Measurements from ENCODE around the gene EXOSC10. TPM values are rescaled to one million over a fixed set of nuclear protein-coding genes. Genes with fewer than 3 reads are reported as not detected.
A peak's percentile ranks its signal among the peaks of the same experiment; 100 is the strongest.
"Not testable (repeated sequence)": the region's sequence is repeated elsewhere in the genome, so short reads cannot be mapped to it uniquely, and the experiment has no call there.

The EXOSC10 gene
- total and polyA plus RNA-seq, 12 donors: 18.4 to 34.7 (median 21.4) TPM

GRCh38 chr1:11052839-11053757 lies 46.6 kb downstream of the EXOSC10 start:
- Histone ChIP-seq H3K9me3 (no peaks in the 10 kb centered on the region), H3K27ac (no peak overlapping the region), H3K27me3 (no peaks in the 10 kb centered on the region), H3K4me1 (peaks cover 0 to 18% (median 0%) of the 10 kb centered on the region in 9 donors), H3K36me3 (peaks cover 0 to 42% (median 13%) of the 10 kb centered on the region in 9 donors), H3K4me3 (no peak overlapping the region)
- peak in 7 of 8 donors; percentile 6 to 39 (median 36) for ATAC-seq
- WGBS, 2 donors: 21 to 24% methylated on average over 29 of the region's 29 CpGs
- no peak for TF ChIP-seq CTCF (IDR thresholded peaks at IDR 0.05)
- no peak for DNase-seq
- intact Hi-C loops (cut with DNase I): loop anchor here in 1 of 10 donors (10.0 kb wide), 1 partner anchor 672 kb away; no protein-coding TSS in a partner anchor

- no peak for TF ChIP-seq CTCF (IDR thresholded peaks at IDR 0.05)
- H3K4me3 ChIP-seq: no peak overlapping the region
- no peaks in the 10 kb centered on the region for H3K9me3 ChIP-seq
- DNase-seq (no peak), ATAC-seq (no peak)
- H3K27me3 ChIP-seq: no peaks in the 10 kb centered on the region
- H3K4me1 ChIP-seq: peaks cover 0 to 18% (median 0%) of the 10 kb centered on the region in 9 donors
- WGBS, 2 donors: 58 to 61% methylated on average over 19 of the region's 19 CpGs
- H3K36me3 ChIP-seq: peaks cover 0 to 31% (median 13%) of the 10 kb centered on the region in 9 donors
- intact Hi-C loops (cut with DNase I): loop anchor here in 1 of 10 donors (10.0 kb wide), 1 partner anchor 673 kb away; no protein-coding TSS in a partner anchor
- no peak overlapping the region for H3K27ac ChIP-seq
Observed at GRCh38 chr1:11051781-11052511, 47.7 kb downstream of the EXOSC10 start.

- ATAC-seq: not testable (repeated sequence)
- intact Hi-C loops (cut with DNase I): loop anchor here in 1 of 10 donors (10.0 kb wide), 1 partner anchor 674 kb away; no protein-coding TSS in a partner anchor
- whole genome bisulfite sequencing, 2 donors: 93 to 94% methylated on average over 10 of the region's 10 CpGs
Observed at GRCh38 chr1:11051121-11051520, 48.5 kb downstream of the EXOSC10 start.

GRCh38 chr1:11046625-11047365 lies 52.9 kb downstream of the EXOSC10 start, which contains the start of gene MASP2:
MASP2 (minus strand) TSS chr1:11047239; CDS start chr1:11047207, 32 bp downstream.
- DNase-seq (no peak), ATAC-seq (peak in 1 of 8 donors; percentile 7)
- Histone ChIP-seq H3K9me3 (no peaks in the 10 kb centered on the region), H3K4me3 (no peak within 1 kb of the TSS), H3K27ac (no peak within 1 kb of the TSS), H3K4me1 (peaks cover 0 to 3% (median 0%) of the 10 kb centered on the region in 9 donors), H3K27me3 (no peaks in the 10 kb centered on the region), H3K36me3 (no peaks in the 10 kb centered on the region)
- intact Hi-C loops (cut with DNase I): loop anchor here in 2 of 10 donors (10.0 kb wide), 2 partner anchors 58 to 598 kb away; no protein-coding TSS in a partner anchor
- TF ChIP-seq CTCF (IDR thresholded peaks at IDR 0.05): no peak
- WGBS, 2 donors: 92 to 94% methylated on average over 28 of the region's 28 CpGs

More at GRCh38 chr1:11051121-11051520, 48.5 kb downstream of the EXOSC10 start:
- H3K4me1 ChIP-seq: peaks cover 0 to 18% (median 0%) of the 10 kb centered on the region in 9 donors
- not testable (repeated sequence) for H3K4me3 ChIP-seq, H3K27ac ChIP-seq, DNase-seq, H3K27me3 ChIP-seq, H3K9me3 ChIP-seq
- H3K36me3 ChIP-seq: peaks cover 0 to 23% (median 8%) of the 10 kb centered on the region in 9 donors
